ENCODE measurements around the gene HES7. TPM values are rescaled to one million over a fixed set of nuclear protein-coding genes. Genes with fewer than 3 reads are reported as not detected.
"Not testable (repeated sequence)": the region's sequence is repeated elsewhere in the genome, so short reads cannot be mapped to it uniquely, and the experiment has no call there.

Gene HES7
- polyA plus RNA-seq (ENCODE audit: insufficient read length in 4 of 4): under 1 TPM in 1 of 4 donors, not detected in 3; 0.13 TPM

GRCh38 chr17:8123695-8124349, at the start of gene HES7:
HES7 (minus strand) TSS chr17:8124106; CDS start chr17:8124084, 22 bp downstream.
- no peak for DNase-seq (ENCODE audit: low read depth in 4 of 4, low spot score in 2 of 4)

- peak in 3 of 4 donors; percentile 88 to 95 (median 91) for DNase-seq (ENCODE audit: low read depth in 4 of 4, low spot score in 2 of 4)
Observed at GRCh38 chr17:8173056-8173870, 49.4 kb upstream of the HES7 start.

GRCh38 chr17:8170186-8170585, 46.3 kb upstream of the HES7 start:
- not testable (repeated sequence) for DNase-seq (ENCODE audit: low read depth in 4 of 4, low spot score in 2 of 4)

GRCh38 chr17:8167526-8167925, 43.6 kb upstream of the HES7 start:
- DNase-seq (ENCODE audit: low read depth in 4 of 4, low spot score in 2 of 4): no peak

DNA sequence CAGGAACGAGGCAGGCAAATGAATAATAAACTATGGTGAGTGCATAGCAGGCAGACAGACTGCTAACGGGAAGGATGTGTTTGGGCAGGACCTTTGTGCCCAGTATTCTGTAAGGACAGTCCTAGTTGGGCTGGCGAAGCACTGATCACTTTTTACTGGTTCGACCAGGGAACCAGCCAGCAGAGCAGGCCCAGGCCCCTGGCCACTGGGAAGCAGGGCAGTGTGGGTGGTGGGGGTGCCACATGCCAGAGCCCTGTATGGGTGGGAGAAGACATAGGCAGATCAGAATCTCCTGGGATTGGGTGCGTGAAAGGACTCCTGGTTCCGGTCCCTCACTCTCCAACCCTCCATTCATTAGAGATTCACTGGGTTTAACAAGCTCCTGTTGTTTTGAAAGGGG, 42.8 kb upstream of the HES7 start:
- no peak for DNase-seq (ENCODE audit: low read depth in 4 of 4, low spot score in 2 of 4)

GRCh38 chr17:8164815-8165131, 40.9 kb upstream of the HES7 start:
- no peak for DNase-seq (ENCODE audit: low read depth in 4 of 4, low spot score in 2 of 4)

DNA sequence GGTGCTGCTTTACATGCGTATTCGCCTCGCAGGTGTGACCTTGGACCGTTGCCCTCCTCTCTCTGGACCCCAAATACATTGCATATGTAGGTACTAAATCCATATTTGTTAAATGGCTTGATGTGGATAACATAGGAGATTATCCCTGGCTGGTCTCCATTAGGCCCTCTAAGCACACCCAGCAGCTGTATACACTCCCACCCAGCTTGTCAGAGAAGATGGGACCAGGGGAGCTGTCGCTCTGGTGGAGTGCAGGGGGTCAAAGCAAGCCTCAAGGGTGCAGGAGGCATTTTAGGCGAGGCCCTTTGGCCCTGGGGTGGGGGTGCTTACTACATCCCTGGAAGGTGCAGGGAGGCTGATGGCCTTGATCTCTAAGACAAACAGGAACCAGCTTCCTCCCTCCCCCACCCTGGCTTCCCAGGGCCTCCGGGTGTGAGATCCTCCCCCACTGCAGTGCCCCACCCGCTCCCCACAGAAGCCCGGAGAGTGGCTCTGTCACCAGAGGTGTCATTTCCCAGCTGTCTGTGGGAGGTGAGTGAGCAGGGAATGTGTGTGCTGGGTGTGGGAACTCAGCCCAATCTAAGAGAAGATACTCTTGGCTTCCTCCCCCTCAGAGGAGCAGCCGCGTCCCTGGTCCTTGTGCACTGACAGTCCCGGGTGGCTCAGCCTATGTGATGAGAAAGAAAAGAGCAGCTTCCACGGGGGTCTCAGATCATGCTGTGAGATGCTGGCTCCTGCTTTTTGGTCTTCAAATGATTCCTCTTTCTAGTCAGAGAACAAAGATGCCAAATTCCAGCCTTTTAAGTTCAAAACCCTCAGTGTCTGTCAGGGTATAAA, 40.3 kb upstream of the HES7 start:
- DNase-seq (ENCODE audit: low read depth in 4 of 4, low spot score in 2 of 4): no peak

DNA sequence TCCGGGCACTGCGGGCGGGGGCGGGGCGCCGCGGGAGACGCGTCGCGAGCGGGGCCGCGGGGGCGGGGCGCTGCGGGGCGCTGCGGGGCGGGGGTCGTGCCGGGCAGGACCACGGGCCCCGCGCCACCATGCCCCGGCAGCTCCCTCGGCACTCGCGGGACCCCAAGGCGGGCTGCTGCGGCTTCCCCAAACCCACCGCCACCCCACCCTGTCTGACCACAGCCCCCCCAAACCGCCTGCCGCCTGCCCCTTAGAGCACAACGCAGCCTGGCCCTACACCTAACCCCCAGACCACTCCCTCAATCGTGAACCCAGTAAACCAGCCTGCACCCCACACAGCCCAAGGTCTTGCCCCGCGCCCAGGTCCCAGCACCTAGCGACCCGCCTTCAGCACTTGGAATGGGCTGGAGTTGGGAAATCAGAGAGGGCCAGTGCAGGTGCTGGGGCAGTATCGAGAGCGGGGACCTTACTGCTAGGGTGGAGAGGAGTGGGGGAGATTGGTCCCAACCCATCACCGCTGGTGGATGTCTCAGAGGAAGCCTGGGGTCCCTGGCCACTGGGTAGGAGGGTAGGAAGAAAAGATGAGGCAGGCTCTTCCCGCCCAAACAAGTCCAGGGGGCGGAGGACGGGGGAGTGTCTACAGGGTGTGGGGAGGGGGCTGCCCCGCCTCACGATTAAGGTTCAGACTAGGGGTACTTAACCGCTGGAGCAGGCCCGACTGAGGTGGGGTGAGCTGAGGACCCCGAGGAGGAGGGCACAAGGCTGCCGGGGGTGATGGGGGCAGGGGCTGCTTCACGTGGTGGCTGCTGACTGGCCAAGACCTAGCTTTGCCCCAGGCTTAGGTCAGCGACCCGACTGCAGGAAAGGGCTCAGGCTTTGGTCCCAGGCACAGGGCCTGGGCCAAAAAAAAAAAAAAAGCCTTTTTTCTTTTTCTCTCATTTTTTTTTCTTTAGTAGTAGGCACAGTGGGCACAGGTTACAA, 39.4 kb upstream of the HES7 start:
- no peak for DNase-seq (ENCODE audit: low read depth in 4 of 4, low spot score in 2 of 4)

- no peak for DNase-seq (ENCODE audit: low read depth in 4 of 4, low spot score in 2 of 4)
Observed at GRCh38 chr17:8162233-8162996, 38.5 kb upstream of the HES7 start, which contains the start of gene VAMP2. VAMP2 (minus strand) TSS chr17:8162948; CDS start chr17:8162879, 69 bp downstream.

GRCh38 chr17:8161289-8162232, 37.7 kb upstream of the HES7 start:
- no peak for DNase-seq (ENCODE audit: low read depth in 4 of 4, low spot score in 2 of 4)

DNA sequence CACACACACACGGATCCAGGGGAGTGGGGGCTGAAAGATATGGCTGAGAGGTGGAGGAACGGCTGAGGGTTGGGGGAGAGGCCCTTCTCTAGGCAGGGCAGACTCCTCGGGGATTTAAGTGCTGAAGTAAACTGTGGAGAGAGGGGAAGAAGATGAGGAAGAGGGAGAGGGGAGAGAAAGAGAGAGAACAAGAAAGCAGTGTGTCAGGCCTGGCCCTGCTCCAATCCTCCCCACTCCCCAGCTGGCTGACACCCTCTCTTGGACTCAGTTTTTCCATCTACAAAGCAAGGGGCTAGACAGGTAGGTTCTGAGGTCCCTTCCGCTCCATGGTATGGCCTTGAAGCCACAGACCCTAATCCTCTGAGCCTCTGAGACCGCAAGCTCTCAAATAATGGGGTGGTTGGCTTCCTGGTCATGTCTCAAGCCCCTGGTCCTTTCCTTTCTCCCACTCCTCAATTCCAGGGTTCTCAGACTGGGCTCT, 36.9 kb upstream of the HES7 start:
- no peak for DNase-seq (ENCODE audit: low read depth in 4 of 4, low spot score in 2 of 4)

DNA sequence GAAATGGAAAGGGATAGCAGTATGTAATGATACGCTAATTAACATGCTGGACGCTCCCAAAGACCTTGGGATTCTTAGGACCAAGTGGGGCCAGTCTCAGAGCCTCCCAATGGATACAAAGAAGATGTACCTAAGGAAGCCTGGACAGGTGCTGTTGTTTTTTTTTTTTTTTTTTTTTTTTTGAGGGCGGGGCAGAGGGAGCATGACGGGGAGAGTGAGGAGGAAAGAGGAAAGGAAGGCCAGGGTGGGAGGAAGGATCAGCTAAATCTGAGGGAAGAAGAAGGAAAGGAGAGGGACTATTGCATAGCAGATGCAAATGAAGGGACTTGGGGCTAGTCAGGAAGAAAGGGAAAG, 36.3 kb upstream of the HES7 start:
- no peak for DNase-seq (ENCODE audit: low read depth in 4 of 4, low spot score in 2 of 4)

- DNase-seq (ENCODE audit: low read depth in 4 of 4, low spot score in 2 of 4): no peak
Observed at GRCh38 chr17:8159459-8160223, 35.7 kb upstream of the HES7 start.

GRCh38 chr17:8159032-8159400, 35.1 kb upstream of the HES7 start:
- no peak for DNase-seq (ENCODE audit: low read depth in 4 of 4, low spot score in 2 of 4)

GRCh38 chr17:8158267-8159031, 34.5 kb upstream of the HES7 start:
- peak in 1 of 4 donors; percentile 70 for DNase-seq (ENCODE audit: low read depth in 4 of 4, low spot score in 2 of 4)

DNA sequence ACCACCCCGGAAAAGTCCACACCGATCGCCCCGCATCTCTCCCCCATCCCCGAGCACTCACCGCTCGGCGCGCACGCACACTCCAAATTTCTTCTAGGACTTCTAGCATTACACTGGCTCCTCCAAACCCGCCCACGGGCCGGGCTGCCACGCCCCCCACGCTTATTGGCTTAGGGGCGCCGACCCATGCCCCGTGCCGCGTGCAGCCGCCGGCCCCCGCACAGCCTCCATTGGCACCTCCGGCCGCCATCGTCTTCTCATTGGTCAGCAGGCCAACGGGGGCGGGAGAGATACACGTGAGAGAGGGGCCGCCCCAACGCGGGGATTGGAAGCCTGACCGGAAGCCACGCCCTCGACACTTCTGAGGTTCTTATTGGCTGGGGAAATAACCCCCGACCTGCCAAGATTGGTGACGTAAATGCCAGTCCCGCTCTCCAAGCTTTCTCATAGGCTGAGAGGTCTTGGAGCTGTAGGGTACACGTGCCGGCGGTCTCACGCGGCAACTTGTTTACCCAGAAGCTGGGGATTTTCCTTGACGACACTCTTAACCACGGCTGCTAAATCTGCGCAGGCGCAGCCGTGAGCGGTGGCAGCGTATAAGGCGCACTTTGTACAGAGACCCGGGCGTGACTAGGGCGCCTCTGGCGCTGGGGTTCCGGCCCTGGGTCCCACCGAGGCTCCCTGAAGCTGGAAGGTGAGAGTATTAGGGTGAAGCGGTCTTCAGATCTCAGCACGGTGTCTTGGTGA, 32.5 kb upstream of the HES7 start:
- DNase-seq (ENCODE audit: low read depth in 4 of 4, low spot score in 2 of 4): peak in 3 of 4 donors; percentile 99 to 100 (median 100)
